GM23338 (cell line): ENCODE measurements around the gene RTL1.

Experiments used
- CTCF ChIP-seq, 2 experiments: fragments of 200-600 bp in 1 of 2; sonication (generic) in 1 of 2; conservative IDR thresholded peaks; 2 replicates each; pipeline versions ENCODE4 v1.5.1 to v1.6.1; 2016 to 2017; ENCODE audit warnings: antibody characterized with exemption in 2 of 2, low read depth in 2 of 2, mild to moderate bottlenecking in 2 of 2, moderate library complexity in 1 of 2
- REST ChIP-seq: IDR thresholded peaks from one replicate; pipeline ENCODE4 v1.6.1; 2018; ENCODE audit warnings: antibody characterized with exemption; ENCODE audit not compliant: unreplicated experiment

GRCh38 chr14:100861188-100861936 is 42.2 kb downstream of the RTL1 start:
- TF ChIP-seq CTCF (conservative IDR thresholded peaks at IDR 0.05; ENCODE audit: low read depth in 2 of 2): no peak
- no peak for TF ChIP-seq REST
